Fibroblast of lung (primary cell): ENCODE results near the gene KCTD19. TPM values are rescaled to one million over a fixed set of nuclear protein-coding genes. Genes with fewer than 3 reads are reported as not detected.
"Not testable (repeated sequence)": the region's sequence is repeated elsewhere in the genome, so short reads cannot be mapped to it uniquely, and the experiment has no call there.

ENCODE experiments used
- DNase-seq, 2 donors: peaks; one replicate each; pipeline versions ENCODE4 v3.0.0 to v3.0.0-alpha.2; 2010; ENCODE audit warnings: low read depth in 2 of 2
- H2AFZ ChIP-seq: 2 replicates; pipeline ENCODE4 v1.5.1; 2012; ENCODE audit warnings: low read length, control low read depth, inconsistent platforms
- H3K27ac ChIP-seq: 2 replicates; pipeline ENCODE4 v1.5.1; 2011; ENCODE audit warnings: low read length, control low read depth; ENCODE audit not compliant: insufficient read depth
- H3K27me3 ChIP-seq: 2 replicates; pipeline ENCODE4 v1.5.1; 2011; ENCODE audit warnings: mild to moderate bottlenecking, low read length; ENCODE audit not compliant: control insufficient read depth, insufficient read depth
- H3K36me3 ChIP-seq: 2 replicates; pipeline ENCODE4 v1.5.1; 2011; ENCODE audit warnings: low read length; ENCODE audit not compliant: control insufficient read depth, insufficient read depth
- H3K4me1 ChIP-seq: 2 replicates; pipeline ENCODE4 v1.5.1; 2011; ENCODE audit warnings: low read length; ENCODE audit not compliant: control insufficient read depth, insufficient read depth; ENCODE audit errors: extremely low read depth
- H3K4me2 ChIP-seq: 2 replicates; pipeline ENCODE4 v1.5.1; 2011; ENCODE audit warnings: low read length, control low read depth; ENCODE audit not compliant: insufficient read depth; ENCODE audit errors: extremely low read depth
- H3K4me3 ChIP-seq, 4 experiments: fragments of 200-600 bp in 1 of 4; sonication (generic) in 1 of 4; replicated peaks in 1 of 4; 2 replicates each; pipeline ENCODE4 v1.5.1; 2011 to 2016; ENCODE audit warnings: low read length in 4 of 4, low read depth in 3 of 4, mild to moderate bottlenecking in 3 of 4, control low read depth in 2 of 4, inconsistent platforms in 1 of 4, mixed read lengths in 1 of 4; ENCODE audit not compliant: insufficient read depth in 1 of 4; ENCODE audit errors: control extremely low read depth in 1 of 4
- H3K79me2 ChIP-seq: 2 replicates; pipeline ENCODE4 v1.5.1; 2012; ENCODE audit warnings: mild to moderate bottlenecking, low read length, inconsistent platforms; ENCODE audit not compliant: control insufficient read depth, insufficient read depth
- H3K9ac ChIP-seq: 2 replicates; pipeline ENCODE4 v1.5.1; 2011; ENCODE audit warnings: mild to moderate bottlenecking, low read length, control low read depth; ENCODE audit not compliant: insufficient read depth
- H3K9me3 ChIP-seq: 2 replicates; pipeline ENCODE4 v1.5.1; 2012; ENCODE audit warnings: low read depth, low read length; ENCODE audit not compliant: control insufficient read depth, insufficient read depth
- H4K20me1 ChIP-seq: 2 replicates; pipeline ENCODE4 v1.5.1; 2011; ENCODE audit warnings: low read length; ENCODE audit not compliant: control insufficient read depth, insufficient read depth; ENCODE audit errors: extremely low read depth
- CTCF ChIP-seq, 2 donors: IDR thresholded peaks in 1 of 2; conservative IDR thresholded peaks in 1 of 2; 1 replicate in 1 of 2; 2 replicates in 1 of 2; pipeline ENCODE4 v1.5.1; 2011 to 2012; ENCODE audit warnings: low read length in 2 of 2, control low read depth in 1 of 2, inconsistent platforms in 1 of 2, low read depth in 1 of 2, mild to moderate bottlenecking in 1 of 2
- EZH2 ChIP-seq: IDR thresholded peaks from 2 replicates; pipeline ENCODE4 v1.5.1; 2012; ENCODE audit warnings: low read length, control low read depth, mild to moderate bottlenecking; ENCODE audit errors: missing control alignments
- polyA plus RNA-seq, 2 donors: library from polyadenylated mRNA; depleted of rRNA in 1 of 2; stranded (reverse) in 1 of 2; unstranded in 1 of 2; fragments of >200 nt; gene quantifications; 2 replicates each; pipeline ENCODE4 v1.2.1, GENCODE V29; 2011 to 2012; ENCODE audit warnings: missing spikeins in 1 of 2
- total RNA-seq: library from RNA; depleted of rRNA; stranded (reverse); fragments of >200 nt; gene quantifications from 2 replicates; pipeline ENCODE4 v1.2.1, GENCODE V29; 2014

KCTD19 gene
- total and polyA plus RNA-seq, 2 donors (not counting 1 experiment from before 2014, with no cell fraction given): 0.17 TPM; not detected in 1

- H3K4me1 ChIP-seq: no peaks in the 10 kb centered on the region
- H3K36me3 ChIP-seq: no peaks in the 10 kb centered on the region
- H3K4me2 ChIP-seq: no peak overlapping the region
- H3K27me3 ChIP-seq: peaks cover 5% of the 10 kb centered on the region
- no peak for DNase-seq
- H3K9me3 ChIP-seq: no peaks in the 10 kb centered on the region
- no peak overlapping the region for H3K9ac ChIP-seq
- H3K4me3 ChIP-seq: no peak overlapping the region
- TF ChIP-seq EZH2 (no peak), CTCF (conservative IDR thresholded peaks at IDR 0.05 in 1 of 2, IDR thresholded peaks at IDR 0.05 in 1 of 2; ENCODE audit: low read depth in 1 of 2, low read length in 2 of 2) (no peak)
- no peak overlapping the region for H3K27ac ChIP-seq
- H4K20me1 ChIP-seq: no peaks in the 10 kb centered on the region
- H2AFZ ChIP-seq: no peak overlapping the region
- H3K79me2 ChIP-seq: no peaks in the 10 kb centered on the region
Measured at GRCh38 chr16:67357561-67357960, 31.0 kb upstream of the KCTD19 start.

DNA sequence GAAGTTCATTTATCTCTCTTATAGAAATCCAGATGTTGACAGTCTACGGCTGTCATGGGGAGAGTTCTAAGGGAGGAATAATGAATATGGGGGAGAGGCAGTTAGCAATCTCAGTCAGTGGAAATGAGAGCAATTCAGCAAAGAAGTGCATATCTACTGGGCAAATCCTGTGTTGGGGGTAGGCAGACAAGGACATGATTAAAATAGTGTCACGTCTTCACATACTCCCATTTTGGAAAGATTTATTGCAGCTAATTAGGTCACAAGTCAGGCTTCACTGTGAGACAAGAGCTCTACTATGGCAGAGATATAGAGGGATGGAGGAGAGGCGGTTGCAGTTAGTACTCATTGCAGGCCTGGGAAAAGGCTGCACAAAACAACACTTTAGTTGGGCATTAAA lies 29.9 kb upstream of the KCTD19 start:
- Histone ChIP-seq H3K27ac (no peak overlapping the region), H2AFZ (no peak overlapping the region), H3K9me3 (no peaks in the 10 kb centered on the region), H3K4me1 (no peaks in the 10 kb centered on the region), H3K79me2 (no peaks in the 10 kb centered on the region), H4K20me1 (no peaks in the 10 kb centered on the region), H3K4me3 (no peak overlapping the region), H3K4me2 (no peak overlapping the region), H3K27me3 (peaks cover 5% of the 10 kb centered on the region), H3K36me3 (no peaks in the 10 kb centered on the region), H3K9ac (no peak overlapping the region)
- no peak for DNase-seq
- TF ChIP-seq CTCF (conservative IDR thresholded peaks at IDR 0.05 in 1 of 2, IDR thresholded peaks at IDR 0.05 in 1 of 2; ENCODE audit: low read depth in 1 of 2, low read length in 2 of 2): no peak

DNA sequence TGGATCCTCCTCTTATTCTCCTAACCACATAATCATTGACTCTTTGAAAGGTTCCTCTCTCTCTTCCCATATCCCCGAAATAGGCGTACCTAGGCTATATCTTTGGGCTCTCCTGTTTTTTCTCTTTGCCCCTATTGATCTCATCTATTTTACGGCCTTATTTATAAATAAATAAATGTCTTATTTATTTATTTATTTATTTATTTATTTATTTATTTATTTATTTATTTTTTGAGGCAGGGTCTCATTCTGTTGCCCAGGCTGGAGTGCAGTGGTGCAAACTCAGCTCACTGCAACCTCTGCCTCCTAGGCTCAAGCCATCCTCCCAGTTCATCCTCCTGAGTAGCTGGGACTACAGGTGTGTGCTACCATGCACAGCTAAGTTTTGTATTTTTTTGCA lies 25.9 kb upstream of the KCTD19 start:
- H3K4me2 ChIP-seq, H2AFZ ChIP-seq, H3K79me2 ChIP-seq, H3K9me3 ChIP-seq, H3K27ac ChIP-seq, H4K20me1 ChIP-seq, DNase-seq, H3K9ac ChIP-seq, H3K4me3 ChIP-seq, H3K27me3 ChIP-seq, H3K4me1 ChIP-seq, H3K36me3 ChIP-seq: not testable (repeated sequence)

- no peaks in the 10 kb centered on the region for H3K9me3 ChIP-seq
- H3K4me1 ChIP-seq: no peaks in the 10 kb centered on the region
- no peaks in the 10 kb centered on the region for H3K79me2 ChIP-seq
- no peak overlapping the region for H3K4me2 ChIP-seq
- no peaks in the 10 kb centered on the region for H4K20me1 ChIP-seq
- no peak overlapping the region for H3K27ac ChIP-seq
- H3K27me3 ChIP-seq: no peaks in the 10 kb centered on the region
- H2AFZ ChIP-seq: no peak overlapping the region
- no peak overlapping the region for H3K9ac ChIP-seq
- DNase-seq: no peak
- H3K36me3 ChIP-seq: no peaks in the 10 kb centered on the region
- H3K4me3 ChIP-seq: no peak overlapping the region
- TF ChIP-seq CTCF (conservative IDR thresholded peaks at IDR 0.05 in 1 of 2, IDR thresholded peaks at IDR 0.05 in 1 of 2; ENCODE audit: low read depth in 1 of 2, low read length in 2 of 2) (no peak), EZH2 (no peak)
Measured at GRCh38 chr16:67350324-67350723, 23.8 kb upstream of the KCTD19 start.
